Gastroesophageal sphincter (tissue), 4 donors: ENCODE results near the gene GPR37L1. TPM values are rescaled to one million over a fixed set of nuclear protein-coding genes. Genes with fewer than 3 reads are reported as not detected.

ENCODE experiments used
- ATAC-seq: fragments of 150-250 bp; one replicate; pipeline ENCODE4 v1.9.1; 2016; ENCODE audit warnings: mild to moderate bottlenecking, moderate library complexity
- H3K27ac ChIP-seq, 4 donors: fragments of 200-600 bp; sonication (generic) in 3 of 4; 1 replicate in 3 of 4; 2 replicates in 1 of 4; pipeline ENCODE4 v1.5.1; 2016 to 2019
- H3K27me3 ChIP-seq: fragments of 200-600 bp; sonication (generic); one replicate; pipeline ENCODE4 v1.5.1; 2019
- H3K36me3 ChIP-seq, 2 donors: fragments of 200-600 bp; sonication (generic); one replicate each; pipeline ENCODE4 v1.5.1; 2019; ENCODE audit warnings: control low read depth in 1 of 2
- H3K4me1 ChIP-seq, 3 donors: fragments of 200-600 bp; sonication (generic); 1 replicate in 2 of 3; 2 replicates in 1 of 3; pipeline ENCODE4 v1.5.1; 2016 to 2019; ENCODE audit warnings: control low read depth in 2 of 3
- H3K4me3 ChIP-seq, 2 donors: fragments of 200-600 bp; sonication (generic); one replicate each; pipeline ENCODE4 v1.5.1; 2019; ENCODE audit warnings: mild to moderate bottlenecking in 1 of 2, moderate library complexity in 1 of 2
- H3K9me3 ChIP-seq, 3 donors: fragments of 200-600 bp; sonication (generic); one replicate each; pipeline ENCODE4 v1.5.1; 2017 to 2019; ENCODE audit warnings: control low read depth in 2 of 3
- EP300 ChIP-seq: sonication (generic); formaldehyde crosslinking; IDR thresholded peaks from one replicate; pipeline ENCODE4 v1.6.1; 2017; ENCODE audit warnings: antibody characterized with exemption, mild to moderate bottlenecking
- POLR2A ChIP-seq, 2 donors: fragments of 450-650 bp; IDR thresholded peaks; one replicate each; pipeline ENCODE4 v1.6.1; 2017; ENCODE audit warnings: antibody characterized with exemption in 2 of 2, mild to moderate bottlenecking in 2 of 2, moderate library complexity in 1 of 2
- POLR2AphosphoS5 ChIP-seq: sonication (generic); formaldehyde crosslinking; IDR thresholded peaks from one replicate; pipeline ENCODE4 v1.6.1; 2017; ENCODE audit warnings: antibody characterized with exemption
- WGBS, 2 donors: methylation state at CpG; one replicate each; pipeline ENCODE4 v1.1.5; 2018; ENCODE audit warnings: low coverage in 1 of 2; 5-methylcytosine and 5-hydroxymethylcytosine counted together
- total RNA-seq, 4 donors: library from RNA; depleted of rRNA; stranded (reverse); fragments of >200 nt; gene quantifications; one replicate each; pipeline ENCODE4 v1.1.0, GENCODE V29; 2016
- TF ChIP-seq, protein P1 (sequence below), 4 experiments: fragments of 200-600 bp in 2 of 4; fragments of 450-650 bp in 2 of 4; sonication (generic) in 1 of 4; IDR thresholded peaks; one replicate each; pipeline ENCODE4 v1.5.1; 2017 to 2019; ENCODE audit warnings: antibody characterized with exemption in 4 of 4, mild to moderate bottlenecking in 2 of 4, moderate library complexity in 2 of 4

GPR37L1 gene
- total RNA-seq, 4 donors from 2014 or later: 0.16 to 0.39 (median 0.27) TPM

- Histone ChIP-seq H3K9me3 (no peaks in the 10 kb centered on the region), H3K36me3 (no peaks in the 10 kb centered on the region), H3K4me3 (no peak overlapping the region), H3K4me1 (peaks cover 0 to 10% (median 0%) of the 10 kb centered on the region in 3 donors), H3K27me3 (no peaks in the 10 kb centered on the region), H3K27ac (peak overlapping the region in 1 of 4 donors; percentile 17)
- no peak for ATAC-seq
- 83 to 95% methylated on average over 3 to 6 of the region's 10 CpGs for WGBS, 2 donors
- TF ChIP-seq POLR2AphosphoS5 (no peak), EP300 (no peak), POLR2A (IDR thresholded peaks at IDR 0.05) (no peak)
- TF ChIP-seq, protein P1, sequence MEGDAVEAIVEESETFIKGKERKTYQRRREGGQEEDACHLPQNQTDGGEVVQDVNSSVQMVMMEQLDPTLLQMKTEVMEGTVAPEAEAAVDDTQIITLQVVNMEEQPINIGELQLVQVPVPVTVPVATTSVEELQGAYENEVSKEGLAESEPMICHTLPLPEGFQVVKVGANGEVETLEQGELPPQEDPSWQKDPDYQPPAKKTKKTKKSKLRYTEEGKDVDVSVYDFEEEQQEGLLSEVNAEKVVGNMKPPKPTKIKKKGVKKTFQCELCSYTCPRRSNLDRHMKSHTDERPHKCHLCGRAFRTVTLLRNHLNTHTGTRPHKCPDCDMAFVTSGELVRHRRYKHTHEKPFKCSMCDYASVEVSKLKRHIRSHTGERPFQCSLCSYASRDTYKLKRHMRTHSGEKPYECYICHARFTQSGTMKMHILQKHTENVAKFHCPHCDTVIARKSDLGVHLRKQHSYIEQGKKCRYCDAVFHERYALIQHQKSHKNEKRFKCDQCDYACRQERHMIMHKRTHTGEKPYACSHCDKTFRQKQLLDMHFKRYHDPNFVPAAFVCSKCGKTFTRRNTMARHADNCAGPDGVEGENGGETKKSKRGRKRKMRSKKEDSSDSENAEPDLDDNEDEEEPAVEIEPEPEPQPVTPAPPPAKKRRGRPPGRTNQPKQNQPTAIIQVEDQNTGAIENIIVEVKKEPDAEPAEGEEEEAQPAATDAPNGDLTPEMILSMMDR (IDR thresholded peaks at IDR 0.05): no peak
These were observed 658 bp downstream of the GPR37L1 start for GRCh38 chr1:202123336-202123813.

DNA sequence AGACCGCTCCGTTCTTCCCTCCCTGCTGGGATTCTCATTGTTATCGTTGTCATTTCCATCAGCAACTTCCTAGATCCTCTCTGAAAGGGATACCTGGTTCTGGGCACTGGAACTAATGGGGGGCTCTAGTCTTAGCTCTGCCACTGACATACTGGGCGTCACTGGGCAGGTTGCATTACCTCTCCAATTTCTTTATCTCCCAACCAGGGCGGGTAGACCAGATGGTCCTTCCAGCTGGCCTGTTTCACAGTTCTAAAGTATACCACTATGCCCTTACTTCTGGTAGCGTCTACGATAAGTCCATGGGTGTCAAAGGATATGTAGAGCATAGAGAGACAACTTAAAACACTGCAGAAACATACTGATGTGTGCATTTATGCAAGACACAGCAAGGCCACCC is 1.4 kb downstream of the GPR37L1 start:
- H3K4me3 ChIP-seq: no peak overlapping the region

DNA sequence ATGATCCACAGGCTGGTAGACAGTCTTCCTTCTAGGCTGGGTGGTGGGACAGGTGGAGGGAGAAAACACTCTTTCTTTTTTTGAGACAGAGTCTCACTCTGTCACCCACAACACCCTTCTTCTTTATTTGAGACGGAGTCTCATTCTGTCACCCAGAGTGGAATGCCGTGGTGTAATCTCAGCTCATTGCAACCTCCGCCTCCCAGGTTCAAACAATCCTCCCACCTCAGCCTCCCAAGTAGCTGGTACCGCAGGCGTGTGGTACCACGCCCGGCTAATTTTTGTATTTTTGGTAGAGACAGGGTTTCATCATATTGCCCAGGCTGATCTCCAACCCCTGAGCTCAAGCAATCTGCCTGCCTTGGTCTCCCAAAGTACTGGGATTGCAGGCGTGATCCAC is 2.9 kb downstream of the GPR37L1 start:
- Histone ChIP-seq H3K27me3 (no peaks in the 10 kb centered on the region), H3K4me3 (no peak overlapping the region), H3K27ac (no peak overlapping the region), H3K4me1 (peaks cover 0 to 26% (median 0%) of the 10 kb centered on the region in 3 donors), H3K9me3 (no peaks in the 10 kb centered on the region), H3K36me3 (no peaks in the 10 kb centered on the region)
- TF ChIP-seq POLR2AphosphoS5: no peak
- ATAC-seq: no peak
- 92 to 96% methylated on average over 2 to 5 of the region's 8 CpGs for WGBS, 2 donors

More for the DNA sequence above, 1.4 kb downstream of the GPR37L1 start:
- TF ChIP-seq POLR2A (IDR thresholded peaks at IDR 0.05): no peak
- TF ChIP-seq, protein P1 (IDR thresholded peaks at IDR 0.05): no peak
- no peak for TF ChIP-seq POLR2AphosphoS5
- TF ChIP-seq EP300: no peak
- Histone ChIP-seq H3K4me1 (peaks cover 0 to 11% (median 0%) of the 10 kb centered on the region in 3 donors), H3K9me3 (no peaks in the 10 kb centered on the region), H3K27me3 (no peaks in the 10 kb centered on the region), H3K36me3 (no peaks in the 10 kb centered on the region), H3K27ac (no peak overlapping the region)
- 83% methylated on average over 4 of the region's 7 CpGs; no CpG with 5 or more reads in 1 of the 2 donors for WGBS, 2 donors
- ATAC-seq: no peak

- H3K4me3 ChIP-seq: no peak overlapping the region
- no peaks in the 10 kb centered on the region for H3K9me3 ChIP-seq
- no peaks in the 10 kb centered on the region for H3K27me3 ChIP-seq
- no peak for ATAC-seq
- peaks cover 0 to 34% (median 5%) of the 10 kb centered on the region in 3 donors for H3K4me1 ChIP-seq
- no peaks in the 10 kb centered on the region for H3K36me3 ChIP-seq
- peak overlapping the region in 1 of 4 donors; percentile 34 for H3K27ac ChIP-seq
- TF ChIP-seq POLR2AphosphoS5 (no peak), POLR2A (IDR thresholded peaks at IDR 0.05) (no peak), EP300 (no peak)
- TF ChIP-seq, protein P1 (IDR thresholded peaks at IDR 0.05): no peak
- 60% methylated on average over 4 of the region's 9 CpGs; no CpG with 5 or more reads in 1 of the 2 donors for WGBS, 2 donors
These were observed 3.7 kb downstream of the GPR37L1 start for GRCh38 chr1:202126426-202126825.

DNA sequence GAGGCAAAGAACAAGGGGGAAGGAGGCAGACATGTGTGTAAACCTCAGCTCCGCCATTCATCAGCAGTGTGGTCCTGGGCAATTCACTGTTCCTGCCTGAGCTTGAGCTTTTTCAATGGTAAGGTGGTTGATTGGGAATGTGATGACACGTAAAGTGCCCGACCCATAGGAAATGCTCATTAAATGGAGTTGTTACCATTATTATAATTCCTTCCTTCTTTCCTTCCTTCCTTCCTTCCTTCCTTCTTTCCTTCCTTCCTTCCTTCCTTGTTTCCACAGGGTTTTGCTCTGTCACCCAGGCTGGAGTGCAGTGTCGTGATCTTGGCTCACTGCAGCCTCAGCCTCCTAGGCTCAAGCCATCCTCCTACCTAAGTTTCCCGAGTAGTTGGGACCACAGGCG is 4.3 kb downstream of the GPR37L1 start:
- H3K4me3 ChIP-seq: no peak overlapping the region
- peak overlapping the region in 1 of 4 donors; percentile 34 for H3K27ac ChIP-seq
- H3K9me3 ChIP-seq: no peaks in the 10 kb centered on the region
- H3K4me1 ChIP-seq: peaks cover 3 to 40% (median 11%) of the 10 kb centered on the region in 3 donors
- no peaks in the 10 kb centered on the region for H3K36me3 ChIP-seq
- H3K27me3 ChIP-seq: no peaks in the 10 kb centered on the region
- WGBS, 2 donors: 95% methylated on average over 3 of the region's 6 CpGs; no CpG with 5 or more reads in 1 of the 2 donors
- TF ChIP-seq POLR2A (IDR thresholded peaks at IDR 0.05): no peak
- TF ChIP-seq POLR2AphosphoS5: no peak
- TF ChIP-seq EP300: no peak
- TF ChIP-seq, protein P1 (IDR thresholded peaks at IDR 0.05): no peak
- no peak for ATAC-seq
